ENCODE data around the gene PIEZO1.

DNA sequence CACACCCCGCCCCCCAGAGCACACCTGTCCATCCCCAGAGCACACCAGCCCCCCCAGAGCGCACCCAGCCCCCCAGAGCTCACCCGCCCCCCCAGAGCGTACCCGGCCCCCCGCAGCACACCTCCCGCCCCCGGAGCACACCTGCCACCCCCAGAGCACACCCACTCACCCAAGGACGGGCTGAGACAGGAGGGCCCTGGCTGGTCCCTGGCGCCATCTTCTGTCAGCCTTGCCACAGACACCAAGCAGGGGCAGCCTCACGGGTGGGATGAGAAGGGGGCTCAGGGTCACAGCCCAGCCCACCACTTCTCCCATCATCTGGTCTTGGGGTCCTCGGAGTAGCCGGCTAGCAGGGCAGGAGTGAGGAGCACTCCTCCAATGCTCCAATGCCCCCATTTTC lies 31.8 kb downstream of the PIEZO1 start:
- no peak for TF ChIP-seq POLR2A (IDR thresholded peaks at IDR 0.05; ENCODE audit: low read length)
- no peak for TF ChIP-seq GATA1 (IDR thresholded peaks at IDR 0.05; ENCODE audit: low read depth, low read length)
